HG03342 (cell line): ENCODE measurements around the gene STX3.

Source experiments
- ATAC-seq: cut with Tn5 transposase; IDR thresholded peaks from one replicate; pipeline ENCODE4 v1.9.1; 2021; ENCODE audit warnings: mild to moderate bottlenecking, moderate library complexity; ENCODE audit not compliant: unreplicated experiment

The STX3 gene

DNA sequence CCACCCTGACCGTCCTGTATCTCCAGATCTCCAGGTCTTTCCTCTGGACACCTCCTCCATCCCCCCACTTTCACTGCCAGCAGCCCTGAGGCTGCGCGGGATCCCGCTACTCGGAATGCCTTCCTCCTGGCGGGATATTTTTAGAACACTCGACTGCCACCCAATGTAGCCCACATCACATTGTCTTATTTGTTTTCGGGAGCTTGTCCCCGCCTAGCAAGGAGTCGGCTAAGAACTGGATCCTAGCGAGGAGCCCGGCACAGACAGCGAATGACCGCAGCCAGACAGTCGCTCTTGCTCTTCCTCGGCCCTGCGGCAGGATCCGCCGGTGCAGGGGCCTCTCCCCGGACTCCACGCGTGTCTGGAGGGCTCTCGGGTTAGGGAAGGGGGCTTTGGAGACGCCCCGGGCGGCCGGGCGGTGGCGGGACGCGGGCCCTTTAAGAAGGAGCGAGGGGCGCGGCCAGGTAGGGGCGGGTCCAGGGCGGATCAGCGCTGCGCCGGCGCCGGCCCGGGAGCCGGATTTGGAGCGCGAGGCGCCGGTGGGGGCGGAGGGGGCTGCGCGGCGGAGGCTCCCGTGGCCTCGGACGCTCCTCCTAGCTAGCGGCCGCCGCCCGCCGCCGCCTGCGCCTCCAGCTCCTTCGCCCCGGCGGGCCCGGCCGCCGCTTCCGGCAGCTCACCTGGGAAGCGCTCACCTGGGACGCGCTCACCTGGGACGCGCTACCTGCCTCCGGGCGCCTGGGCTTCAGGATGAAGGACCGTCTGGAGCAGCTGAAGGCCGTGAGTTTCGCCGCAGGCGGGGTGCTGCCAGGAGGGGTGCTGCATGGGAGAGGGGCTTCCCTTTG is at the start of gene STX3:
Gene STX3 (plus strand): TSS at position 518 of the 842 bp plus-strand sequence. CDS start 230 bp downstream, at position 748.
- ATAC-seq, result peak; percentile 76

GRCh38 chr11:59706518-59707285 is 48.5 kb upstream of the STX3 start:
- no peak for ATAC-seq

GRCh38 chr11:59707371-59707770 is 47.8 kb upstream of the STX3 start:
- ATAC-seq, result no peak

DNA sequence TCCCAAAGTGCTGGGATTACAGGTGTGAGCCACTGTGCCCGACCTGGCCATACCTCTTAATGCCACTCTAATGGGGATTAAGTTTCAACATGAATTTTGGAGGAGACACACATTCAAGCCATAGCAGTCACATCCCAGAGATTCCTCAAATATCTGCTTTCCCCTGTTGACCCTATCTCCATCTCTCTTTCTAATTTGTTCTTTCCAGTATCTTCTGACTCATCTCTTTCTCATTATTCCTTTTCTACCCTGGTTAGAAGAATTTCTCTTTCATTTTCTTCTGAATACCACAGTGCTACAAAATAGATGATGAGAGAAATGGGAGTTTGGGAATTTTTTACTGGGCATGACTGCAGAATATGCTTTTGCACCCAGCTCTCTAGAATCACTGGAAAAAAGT is 46.6 kb upstream of the STX3 start:
- ATAC-seq, result no peak

DNA sequence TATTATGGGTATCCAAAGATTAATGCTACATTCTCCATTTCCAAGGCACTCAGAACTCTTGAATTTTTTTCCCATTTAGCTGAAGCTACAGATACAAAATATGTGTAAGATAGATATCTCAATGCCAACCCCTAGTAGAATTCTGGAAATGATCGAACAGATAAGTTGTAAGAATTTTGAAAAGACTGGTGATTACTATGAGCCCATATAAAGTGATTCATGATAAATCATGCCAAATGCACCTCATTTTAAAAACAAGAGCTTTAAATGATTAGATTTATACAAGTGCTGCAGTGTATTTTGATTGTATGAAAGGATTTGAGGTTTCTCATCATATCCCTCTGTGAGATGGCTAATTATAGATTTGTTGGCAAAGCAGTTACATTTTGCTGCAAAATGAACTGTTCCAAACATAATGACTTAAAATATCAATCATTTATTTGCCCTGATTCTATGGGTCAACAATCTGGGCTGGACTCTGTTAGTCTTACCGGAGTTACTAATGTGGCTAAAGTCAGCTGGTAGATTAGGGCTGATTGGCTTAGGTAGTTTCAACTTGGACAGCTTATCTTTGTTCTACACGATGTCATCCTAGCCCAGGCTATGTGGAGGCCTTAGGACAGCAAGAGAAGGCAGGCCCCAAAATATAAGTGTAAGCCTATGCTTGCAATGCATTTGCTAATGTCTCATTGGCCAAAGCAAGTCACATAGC is 44.9 kb upstream of the STX3 start:
- no peak for ATAC-seq

DNA sequence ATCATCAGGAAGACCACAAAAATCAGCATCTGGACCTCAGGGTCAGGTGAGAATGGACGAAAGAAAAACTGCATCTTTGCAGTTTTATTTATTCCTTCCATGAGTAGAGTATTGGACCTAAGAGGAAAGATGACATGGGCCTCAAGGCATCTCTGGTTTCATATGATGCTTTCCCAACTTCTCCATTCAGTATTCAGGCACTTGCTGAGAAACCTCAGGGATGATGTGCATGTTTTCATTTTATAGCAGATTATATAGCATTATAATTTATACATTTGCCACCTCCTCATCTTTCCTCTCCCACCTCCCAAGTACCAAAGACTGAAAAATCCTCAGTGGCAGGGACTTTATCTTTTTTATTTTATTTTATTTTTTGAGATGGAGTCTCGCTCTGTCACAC is 41.4 kb upstream of the STX3 start, which contains the start of gene OR10V1:
Gene OR10V1 (minus strand): TSS at position 101 of the 400 bp plus-strand sequence. CDS start 0 bp downstream, at position 101.
- ATAC-seq, result no peak

DNA sequence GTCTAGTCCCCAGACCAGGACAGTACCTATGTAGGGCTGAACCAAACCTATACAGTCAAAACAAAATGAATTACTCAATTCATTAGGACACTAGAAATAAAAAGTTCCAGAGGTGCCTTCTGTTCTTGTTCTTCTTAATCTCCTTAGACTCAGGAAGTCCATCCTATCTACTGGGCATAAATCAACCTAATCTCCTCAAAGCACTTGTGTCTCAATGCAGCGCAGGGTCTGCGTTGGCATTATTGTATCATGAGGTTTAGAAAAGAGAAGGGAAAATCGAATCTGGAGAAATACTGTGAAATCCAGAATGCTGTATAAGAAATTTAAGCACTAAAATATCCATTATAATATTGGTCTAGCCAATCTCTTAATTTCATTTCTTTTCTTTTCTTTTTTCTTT is 39.1 kb upstream of the STX3 start:
- no peak for ATAC-seq

GRCh38 chr11:59719556-59719955 is 35.6 kb upstream of the STX3 start:
- no peak for ATAC-seq

DNA sequence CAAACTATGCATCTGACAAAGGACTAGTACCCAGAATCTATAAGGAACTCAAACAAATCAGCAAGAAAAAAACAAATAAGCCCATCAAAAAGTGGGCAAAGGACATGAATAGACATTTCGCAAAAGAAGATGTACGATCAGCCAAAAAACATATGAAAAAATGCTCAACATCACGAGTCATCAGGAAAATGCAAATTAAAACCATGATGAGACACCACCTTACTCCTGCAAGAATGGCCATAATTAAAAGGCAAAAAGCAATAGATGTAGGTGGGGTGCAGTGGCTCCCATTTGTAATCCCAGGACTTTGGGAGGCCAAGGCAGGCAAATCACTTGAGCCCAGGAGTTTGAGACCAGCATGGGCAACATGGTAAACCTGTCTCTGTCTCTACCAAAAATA is 31.1 kb upstream of the STX3 start:
- ATAC-seq, result no peak

DNA sequence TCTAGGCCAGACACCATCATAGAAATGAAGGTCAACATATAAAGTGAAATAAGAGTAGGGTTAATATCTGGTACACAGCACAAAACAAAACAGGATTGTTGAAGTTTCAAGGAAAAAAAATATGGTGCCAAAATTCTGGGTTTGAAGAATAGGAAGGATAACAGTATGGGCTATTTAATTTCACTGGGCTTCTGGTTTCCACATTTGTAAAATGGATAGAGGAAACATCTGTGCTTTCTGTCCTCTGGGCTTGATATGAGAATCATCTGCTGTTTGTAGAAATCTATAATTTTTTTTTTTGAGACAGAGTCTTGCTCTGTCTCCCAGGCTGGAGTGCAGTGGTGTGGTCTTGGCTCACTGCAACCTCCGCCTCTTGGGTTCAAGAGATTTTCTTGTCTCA is 27.8 kb upstream of the STX3 start:
- ATAC-seq, result no peak

GRCh38 chr11:59728154-59728553 is 27.0 kb upstream of the STX3 start:
- no peak for ATAC-seq

DNA sequence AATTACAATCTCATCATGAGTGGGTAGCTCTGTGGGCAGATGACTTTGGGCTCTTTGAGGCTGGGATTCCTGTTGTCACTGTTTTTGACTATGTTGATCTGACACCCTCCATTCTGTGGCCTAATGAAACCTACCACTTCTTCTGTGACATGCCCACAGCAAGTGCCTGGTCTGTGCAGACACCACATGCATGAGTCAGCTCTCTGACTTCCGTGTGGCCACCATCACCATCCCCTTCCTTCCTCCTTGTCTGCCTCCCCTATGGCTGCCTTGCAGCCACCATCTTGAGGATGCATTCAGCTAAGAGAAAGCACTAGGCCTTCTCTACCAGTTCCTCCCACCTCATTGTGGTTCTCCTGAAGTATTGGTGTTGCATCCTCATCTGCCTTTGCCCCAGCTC is 26.3 kb upstream of the STX3 start:
- no peak for ATAC-seq

DNA sequence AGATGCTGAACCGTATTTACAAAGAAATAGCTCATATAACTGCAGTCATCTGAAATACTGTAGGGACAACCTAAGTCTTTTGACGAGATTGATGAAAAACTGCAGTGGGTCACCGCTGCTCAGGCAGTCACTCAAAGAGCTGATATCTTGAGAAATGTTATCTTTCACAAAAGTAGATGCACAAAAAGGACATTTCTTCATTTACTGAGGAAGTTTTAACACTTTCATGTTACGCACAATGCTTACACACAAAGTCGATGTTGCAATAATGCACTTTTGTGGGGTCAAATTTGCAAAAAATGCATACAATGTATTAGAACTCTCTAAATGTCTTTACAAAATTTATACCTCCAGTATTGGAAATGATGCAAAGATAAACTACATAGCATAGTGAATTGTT is 25.3 kb upstream of the STX3 start:
- ATAC-seq, result no peak

- ATAC-seq, result no peak
Measured at GRCh38 chr11:59730896-59731565, 24.1 kb upstream of the STX3 start.

- ATAC-seq, result no peak
Measured at GRCh38 chr11:59746111-59746510, 9.1 kb upstream of the STX3 start.

- peak; percentile 73 for ATAC-seq
Measured at GRCh38 chr11:59753650-59754493, 1.3 kb upstream of the STX3 start.

DNA sequence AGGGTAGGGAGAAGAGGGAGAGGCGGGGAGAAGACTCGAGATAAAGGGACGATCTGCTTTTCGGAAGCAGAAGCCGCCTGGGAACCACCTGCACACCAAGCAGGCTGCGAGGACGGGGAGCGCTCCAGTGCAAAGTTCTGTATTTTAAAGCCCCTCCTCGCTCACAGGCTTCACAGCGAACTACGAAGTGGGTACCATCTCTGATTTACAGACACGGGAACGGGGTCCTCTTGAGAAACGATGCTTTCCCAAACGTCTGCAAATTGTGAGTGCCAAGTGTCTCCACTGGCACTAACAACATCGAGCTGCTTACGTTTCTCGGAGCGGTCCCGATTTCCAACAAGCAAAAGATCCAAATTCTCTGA is 700 bp upstream of the STX3 start:
- no peak for ATAC-seq

DNA sequence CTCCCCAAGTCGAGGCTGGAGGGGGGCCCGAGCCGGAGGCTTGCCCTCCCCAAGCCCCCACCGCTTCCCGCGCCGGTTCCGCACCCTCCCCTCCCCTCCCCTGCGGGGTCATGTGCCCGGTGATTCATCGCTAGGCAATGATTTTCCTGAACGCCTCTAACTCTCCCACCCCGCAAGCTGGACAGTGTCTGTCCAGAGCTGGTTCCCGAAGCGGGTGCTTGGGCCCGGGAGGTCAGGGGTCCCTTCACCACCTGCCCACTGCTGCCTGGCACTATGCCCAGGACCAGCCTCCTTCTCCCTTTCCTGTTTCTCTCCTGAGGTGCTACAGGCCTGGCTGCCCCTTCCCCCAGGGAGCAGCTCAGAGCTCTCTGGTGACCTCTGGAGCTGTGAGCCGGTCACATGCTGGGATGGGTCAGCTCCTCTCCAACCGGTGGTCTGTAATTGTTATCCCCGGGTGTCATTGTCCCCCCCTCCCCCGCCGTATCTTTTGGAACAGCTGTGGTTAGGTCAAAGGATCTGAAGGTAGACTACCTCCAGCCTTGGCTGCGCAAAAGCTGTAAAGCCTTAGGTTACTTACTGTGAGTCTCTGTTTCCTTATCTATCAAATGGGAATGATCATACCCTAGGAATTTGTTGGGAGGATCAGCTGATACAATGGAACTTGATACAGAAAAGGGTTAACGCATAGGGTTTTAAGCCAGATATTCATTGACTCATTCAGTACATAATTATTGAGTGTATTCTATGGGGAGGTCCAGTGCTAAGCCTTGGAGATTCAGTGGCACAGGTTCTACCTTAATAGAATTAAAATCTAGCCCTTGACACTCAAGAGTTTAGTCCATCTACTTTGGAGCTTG is 753 bp downstream of the STX3 start:
- ATAC-seq, result peak; percentile 11

DNA sequence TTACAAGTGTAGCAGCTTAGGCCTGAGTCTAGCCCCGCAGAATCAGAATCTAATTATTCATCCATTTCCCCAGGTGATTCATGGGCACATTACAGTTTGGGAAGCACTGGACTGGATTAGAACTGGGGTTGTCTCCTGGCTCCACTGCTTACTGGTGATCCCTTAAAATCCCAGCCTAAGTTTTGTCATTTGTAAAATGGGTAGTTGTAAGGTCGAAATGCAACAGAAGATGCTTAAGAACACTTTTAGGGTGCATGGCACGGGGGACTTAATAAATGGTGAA is 1.3 kb downstream of the STX3 start:
- ATAC-seq, result no peak
